HG03565 (cell line): ENCODE results near the gene FAM32A.

Experiments
- ATAC-seq: cut with Tn5 transposase; IDR thresholded peaks from one replicate; pipeline ENCODE4 v1.9.1; 2021; ENCODE audit warnings: mild to moderate bottlenecking, moderate library complexity; ENCODE audit not compliant: unreplicated experiment

The FAM32A gene

DNA sequence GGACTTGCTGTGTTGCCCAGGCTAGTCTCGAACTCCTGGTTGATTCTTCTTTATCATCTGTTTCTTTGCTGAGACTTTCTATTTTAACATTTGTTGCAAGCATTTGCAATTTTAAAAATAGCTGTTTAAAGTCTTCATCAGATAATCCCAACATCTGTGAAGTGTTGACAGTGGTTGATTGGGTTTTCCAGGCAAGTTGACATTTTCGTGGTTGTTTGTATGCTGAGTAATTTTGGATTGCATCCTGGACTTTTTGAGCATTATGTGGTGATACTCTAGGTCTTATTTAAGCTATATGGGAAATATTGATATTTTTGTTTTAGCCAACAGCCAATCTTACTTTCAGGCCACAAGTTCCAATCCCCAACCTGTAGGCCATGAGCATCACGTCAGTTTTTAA is 37.6 kb downstream of the FAM32A start:
- ATAC-seq = no peak

DNA sequence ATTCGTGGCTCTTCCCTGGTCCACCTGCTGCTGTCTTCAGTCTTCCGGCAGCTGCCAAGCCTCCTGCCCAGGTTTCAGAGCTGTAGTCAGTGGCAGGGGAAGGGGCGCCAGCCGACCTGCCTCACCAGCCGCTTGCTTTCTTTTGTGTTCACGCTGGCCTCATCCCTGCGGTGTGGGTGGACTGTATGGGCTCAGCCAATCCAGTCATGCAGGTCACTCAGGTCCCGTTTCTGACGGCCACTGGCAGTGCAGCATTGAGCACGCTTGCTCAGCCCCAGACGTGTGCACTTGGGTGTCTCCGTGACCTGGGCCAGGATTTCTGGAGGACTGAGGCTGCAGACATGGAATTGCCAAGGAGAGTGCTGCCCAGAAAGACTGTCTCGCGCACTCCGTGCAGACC is 38.5 kb downstream of the FAM32A start:
- ATAC-seq = no peak

DNA sequence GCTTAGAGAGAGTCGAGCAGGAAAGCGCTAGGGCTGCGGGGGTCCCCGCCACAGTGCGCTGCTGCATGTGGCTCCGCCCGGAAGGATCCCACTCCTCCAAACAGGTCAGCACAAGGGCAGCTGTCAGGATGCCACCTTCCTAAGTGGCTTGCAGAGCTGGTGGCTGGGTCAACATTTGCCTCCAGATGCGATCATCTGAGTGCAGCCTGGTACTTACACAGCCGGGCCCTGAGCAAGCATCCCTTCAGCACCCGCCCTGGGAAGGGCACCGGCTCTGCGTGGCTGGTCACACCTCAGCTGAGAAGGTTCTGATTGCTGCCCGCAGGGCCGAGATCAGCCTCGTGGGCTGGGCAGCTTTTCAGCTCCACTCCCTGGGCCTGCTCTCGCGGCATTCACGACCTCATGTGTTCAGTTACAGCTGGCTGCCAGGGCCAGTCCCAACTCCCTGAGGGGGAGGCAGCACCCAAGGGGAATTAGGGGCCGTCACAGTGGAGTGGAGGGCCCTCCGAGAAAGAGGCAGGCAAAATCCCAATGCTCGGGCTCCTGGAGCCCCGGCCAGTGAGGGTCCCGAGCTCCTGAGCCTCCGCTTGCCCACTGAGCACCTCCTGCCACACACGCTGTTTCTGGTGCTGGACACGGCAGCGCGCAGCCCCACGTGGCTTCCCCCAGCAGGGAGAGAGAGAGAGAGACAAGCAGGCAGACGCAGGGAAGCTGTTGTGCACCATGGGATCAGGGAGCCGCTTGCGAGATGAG is 39.3 kb downstream of the FAM32A start:
- ATAC-seq = no peak

DNA sequence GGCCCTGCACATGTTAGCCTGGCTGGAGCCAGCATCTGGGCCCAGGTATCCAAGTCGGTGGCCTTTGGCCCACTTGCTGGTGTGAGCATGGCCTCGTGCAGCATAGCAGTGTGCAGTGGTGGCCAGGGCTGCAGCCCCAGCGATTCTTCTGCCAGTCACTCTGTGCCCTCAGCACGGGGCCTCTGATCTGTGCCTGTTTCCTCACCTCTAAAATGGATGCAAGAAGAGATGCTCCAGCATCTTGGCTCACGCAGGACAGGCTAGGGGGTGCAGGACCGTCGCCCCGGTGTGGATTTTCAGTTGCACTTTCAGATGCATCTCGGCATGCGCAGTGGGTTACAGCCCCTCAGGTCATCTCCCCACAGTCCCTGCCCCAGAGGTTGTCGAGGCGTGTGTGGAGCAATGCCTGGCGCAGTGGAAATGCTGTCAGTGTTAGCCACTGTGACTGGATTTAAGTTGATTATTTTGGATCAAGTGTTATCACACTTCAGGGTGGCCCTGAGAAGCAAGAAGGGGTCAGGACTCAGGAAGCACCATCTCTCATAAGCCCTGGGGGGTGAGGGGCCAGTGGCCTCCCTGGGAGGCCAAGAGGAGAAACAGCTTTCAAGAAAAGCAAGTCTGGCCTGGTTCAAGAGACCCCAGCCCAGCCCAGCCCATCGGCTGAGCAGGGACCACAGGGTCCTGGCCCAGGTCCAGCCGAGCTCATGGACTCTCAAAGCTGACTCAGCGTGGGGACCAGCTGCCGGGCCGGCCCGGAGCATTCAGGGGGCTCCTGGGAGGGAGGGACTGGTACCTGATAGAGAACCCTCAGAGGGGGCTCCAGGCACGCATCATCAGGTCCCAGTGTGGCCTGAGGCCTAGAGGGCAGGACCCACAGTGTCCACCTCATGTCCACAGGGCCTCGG is 40.3 kb downstream of the FAM32A start:
- ATAC-seq = no peak

DNA sequence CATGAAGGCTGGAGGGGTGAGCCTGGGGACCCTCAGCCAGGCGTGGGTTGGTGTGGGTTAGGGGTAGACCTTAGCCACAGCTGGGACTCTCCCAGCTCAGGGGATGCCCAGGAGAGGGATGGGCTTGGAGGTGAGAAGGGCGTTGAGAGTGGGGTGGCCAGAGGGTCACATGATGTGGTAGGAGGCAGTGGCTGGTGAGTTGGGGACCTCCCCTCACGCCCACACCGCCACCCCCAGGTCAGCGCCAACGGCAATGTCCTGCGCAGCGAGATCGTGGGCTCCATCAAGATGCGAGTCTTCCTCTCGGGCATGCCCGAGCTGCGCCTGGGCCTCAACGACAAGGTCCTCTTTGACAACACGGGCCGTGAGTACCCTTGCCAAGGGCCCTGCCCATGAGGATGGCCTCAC is 41.0 kb downstream of the FAM32A start:
- no peak for ATAC-seq

DNA sequence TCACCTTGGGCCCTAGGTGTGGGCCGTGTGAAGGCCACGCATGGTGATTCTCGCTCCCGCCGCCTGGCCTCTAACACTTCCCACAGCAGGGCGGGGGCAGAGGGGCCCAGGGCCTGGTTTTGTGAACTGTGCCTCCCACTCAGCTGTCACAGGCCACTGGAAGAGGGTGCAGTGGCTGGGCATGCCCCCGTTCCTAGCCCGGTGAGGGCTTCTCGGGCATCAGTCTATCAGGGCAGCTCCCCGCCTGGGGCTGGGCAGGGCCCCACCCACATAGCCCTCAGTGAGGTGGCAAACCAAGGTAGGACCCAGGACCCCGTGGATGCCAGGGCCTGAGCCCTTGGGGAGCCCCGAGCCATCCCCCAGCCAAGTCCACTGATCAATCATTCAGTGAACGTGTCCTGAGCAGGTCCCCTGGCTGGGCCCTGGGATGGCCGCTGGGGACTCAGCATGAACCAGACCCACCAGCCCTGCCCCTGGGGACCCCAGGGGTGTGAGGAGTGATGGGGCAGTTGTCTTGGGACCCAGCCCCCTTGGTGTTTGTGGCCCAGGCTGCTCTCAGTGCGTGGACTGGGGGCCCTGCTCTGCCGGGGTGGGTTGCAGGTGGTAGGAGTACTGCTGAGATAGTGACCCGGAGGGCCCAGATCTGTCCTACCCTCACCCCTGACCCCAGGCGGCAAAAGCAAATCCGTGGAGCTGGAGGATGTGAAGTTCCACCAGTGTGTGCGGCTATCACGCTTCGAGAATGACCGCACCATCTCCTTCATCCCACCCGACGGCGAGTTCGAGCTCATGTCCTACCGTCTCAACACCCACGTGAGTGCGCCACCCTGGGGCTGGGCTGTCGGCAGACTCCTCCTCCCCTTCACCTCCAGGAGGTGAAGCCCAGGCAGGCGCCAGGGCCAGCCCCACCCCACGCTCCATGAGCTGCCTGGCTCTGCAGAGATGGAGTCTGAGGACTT is 41.9 kb downstream of the FAM32A start:
- ATAC-seq = no peak

DNA sequence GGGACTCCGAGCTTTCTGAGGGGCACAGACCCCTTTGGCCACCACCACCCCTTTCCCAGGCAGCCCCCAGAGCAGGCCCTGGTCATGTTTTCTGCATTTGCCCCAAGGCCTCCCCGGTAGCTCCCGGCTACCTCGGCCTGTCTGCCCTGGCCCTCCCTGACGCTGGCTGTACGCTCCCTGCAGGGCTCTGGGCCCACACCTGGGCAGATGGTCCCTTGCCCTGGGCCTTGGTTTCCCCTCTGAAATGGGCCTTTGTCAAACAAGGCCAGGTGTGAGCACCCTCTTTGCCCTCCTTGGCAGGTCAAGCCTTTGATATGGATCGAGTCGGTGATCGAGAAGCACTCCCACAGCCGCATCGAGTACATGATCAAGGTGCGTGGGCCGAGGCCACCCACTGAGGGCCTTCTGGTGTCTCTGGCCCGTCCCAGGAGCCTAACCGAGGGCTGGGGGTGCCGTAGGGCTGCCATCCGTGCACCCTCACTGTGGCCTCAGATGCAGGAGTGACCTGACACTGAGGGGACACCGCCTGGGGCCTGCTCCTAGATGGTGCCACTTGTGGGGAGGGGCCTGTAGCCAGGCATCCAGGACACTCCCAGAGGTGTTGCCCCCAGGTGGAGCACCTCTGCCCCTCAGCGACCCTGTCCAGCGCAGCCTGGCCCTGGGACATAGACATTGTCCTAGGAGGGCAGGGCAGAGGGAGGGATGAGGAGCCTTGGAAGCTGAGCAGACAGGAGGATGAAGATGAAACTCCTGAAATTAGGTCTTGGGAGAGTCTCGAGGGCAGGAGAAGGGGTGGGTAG is 42.8 kb downstream of the FAM32A start:
- no peak for ATAC-seq

- ATAC-seq = no peak
These were observed 43.6 kb downstream of the FAM32A start for GRCh38 chr19:16228637-16229321.

- ATAC-seq = no peak
These were observed 44.1 kb downstream of the FAM32A start for GRCh38 chr19:16229322-16229641.

DNA sequence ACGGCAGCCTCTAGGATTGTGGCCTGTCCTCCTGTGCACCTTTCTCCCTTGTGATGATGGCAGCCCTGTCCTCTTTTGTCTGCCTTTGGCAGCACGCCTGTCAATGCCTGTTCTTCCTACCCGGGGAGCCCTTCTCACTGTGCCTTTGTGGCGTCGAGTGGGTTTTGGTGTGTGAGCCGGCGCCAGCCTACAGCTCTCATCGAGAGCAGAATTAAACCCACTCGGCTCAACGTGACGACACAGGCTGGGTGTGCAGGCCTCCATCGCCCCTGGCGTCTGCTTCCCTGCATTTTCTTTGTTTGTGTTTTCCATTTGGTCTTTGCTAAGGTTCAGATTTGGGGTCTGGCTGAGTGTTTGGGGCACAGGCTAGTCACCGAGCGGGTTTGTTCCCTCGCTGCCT is 46.9 kb downstream of the FAM32A start:
- ATAC-seq = no peak

GRCh38 chr19:16232568-16232967 is 47.4 kb downstream of the FAM32A start:
- no peak for ATAC-seq

- ATAC-seq = no peak
These were observed 48.0 kb downstream of the FAM32A start for GRCh38 chr19:16233081-16233776.

GRCh38 chr19:16233836-16234551 is 48.8 kb downstream of the FAM32A start:
- ATAC-seq = no peak

DNA sequence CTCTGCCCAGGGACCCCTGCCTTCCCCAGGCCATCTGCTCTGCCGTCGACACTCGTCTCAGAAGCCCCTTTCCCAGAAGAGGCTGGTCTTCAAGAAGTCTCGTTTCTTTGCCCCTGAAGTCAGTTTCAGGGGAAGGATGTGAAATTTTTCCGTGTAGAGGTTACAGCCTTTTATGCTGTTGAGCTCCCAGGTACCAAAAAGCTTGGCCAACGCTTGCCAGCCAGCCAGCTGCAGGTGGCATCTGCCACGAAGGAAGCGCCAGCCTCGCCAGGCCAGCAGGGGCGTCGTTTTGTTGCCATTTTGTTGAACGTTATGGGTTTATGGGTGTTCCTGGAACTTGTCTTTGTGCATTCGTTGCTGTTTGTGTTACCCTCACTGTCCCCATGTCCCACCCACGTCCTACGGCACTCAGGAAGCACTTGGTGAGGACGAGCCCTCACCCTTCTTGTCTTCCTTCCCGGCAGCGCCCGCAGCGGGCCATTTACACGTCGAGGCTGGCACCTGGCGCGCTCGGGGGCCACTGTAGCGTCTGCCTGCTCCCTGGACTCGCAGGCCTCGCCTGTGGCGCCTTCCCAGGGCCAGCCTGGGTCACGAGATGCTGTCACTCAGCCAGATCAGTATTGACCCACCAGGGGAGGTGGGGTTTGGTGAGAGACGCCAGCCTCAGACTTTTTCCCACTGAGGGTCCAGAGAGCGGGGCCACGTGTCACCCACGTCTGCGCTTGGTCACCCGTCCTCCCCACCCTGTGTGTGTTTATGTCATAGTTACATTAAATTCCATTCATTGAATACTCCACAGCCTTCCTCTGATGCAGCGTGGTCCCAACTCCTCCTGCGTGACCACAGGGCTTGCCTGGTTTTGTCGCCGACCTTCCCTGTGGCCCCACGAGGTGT is 49.6 kb downstream of the FAM32A start:
- ATAC-seq = no peak

DNA sequence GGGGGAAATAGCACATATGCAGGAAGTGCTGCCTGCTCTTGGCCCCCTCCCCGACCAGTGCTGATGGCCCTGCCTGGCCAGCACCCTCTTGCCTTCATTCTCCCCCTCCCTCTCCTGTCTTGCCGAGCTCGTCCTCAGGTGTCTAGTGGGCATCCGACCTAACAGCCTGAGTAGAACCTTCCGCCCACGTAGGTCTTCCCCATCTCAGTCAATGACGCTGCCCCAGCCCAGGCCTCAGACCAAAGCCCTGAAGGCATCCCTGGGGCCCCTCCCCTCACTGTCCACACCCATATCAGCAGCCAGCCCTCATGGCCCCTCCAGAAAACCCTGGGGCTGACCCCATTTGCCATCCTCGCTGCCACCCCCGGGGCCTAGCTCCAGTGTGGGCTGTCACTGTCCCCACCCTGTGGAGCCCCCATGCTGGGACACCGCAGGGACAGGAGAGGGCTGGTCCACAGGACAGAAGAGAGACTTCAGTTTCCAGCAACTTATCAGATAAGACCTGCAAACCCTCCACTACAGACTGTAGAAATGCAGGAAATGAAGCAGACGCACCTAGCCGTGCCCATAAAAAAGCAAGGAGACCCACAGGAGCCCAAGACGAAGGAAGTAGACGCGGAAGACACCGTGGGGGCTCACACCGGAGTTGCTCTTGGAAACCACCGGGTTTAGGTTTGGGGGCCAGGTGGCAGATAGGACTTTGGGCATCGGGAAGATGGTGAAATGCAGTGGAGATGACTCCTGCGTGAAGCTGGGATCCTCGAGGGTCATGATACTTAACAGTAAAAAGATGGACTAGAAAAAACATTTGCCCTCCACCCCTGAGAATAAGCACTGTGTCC is 50.8 kb downstream of the FAM32A start:
- no peak for ATAC-seq
